GM23248 (cell line): ENCODE data around the gene ELOVL7. TPM values are rescaled to one million over a fixed set of nuclear protein-coding genes. Genes with fewer than 3 reads are reported as not detected.

Experiments
- DNase-seq: peaks from one replicate; pipeline ENCODE4 v3.0.0-alpha.2; 2015
- H2AFZ ChIP-seq: fragments of 200-600 bp; sonication (generic); 2 replicates; pipeline ENCODE4 v1.6.1; 2016; ENCODE audit warnings: antibody characterized with exemption
- H3F3A ChIP-seq: fragments of 200-600 bp; sonication (generic); 2 replicates; pipeline ENCODE4 v1.6.1; 2016; ENCODE audit warnings: mild to moderate bottlenecking, antibody characterized with exemption, mixed run types; ENCODE audit not compliant: insufficient read depth
- H3K27ac ChIP-seq: fragments of 200-600 bp; sonication (generic); 2 replicates; pipeline ENCODE4 v1.5.1; 2016; ENCODE audit warnings: mild to moderate bottlenecking
- H3K27me3 ChIP-seq: fragments of 200-600 bp; sonication (generic); replicated peaks from 2 replicates; pipeline ENCODE4 v1.6.1; 2016; ENCODE audit warnings: mild to moderate bottlenecking; ENCODE audit not compliant: insufficient read depth
- H3K36me3 ChIP-seq: fragments of 200-600 bp; sonication (generic); 2 replicates; pipeline ENCODE4 v1.6.1; 2016; ENCODE audit warnings: low read depth, mild to moderate bottlenecking
- H3K4me1 ChIP-seq: fragments of 200-600 bp; sonication (generic); 2 replicates; pipeline ENCODE4 v1.6.1; 2016; ENCODE audit warnings: mild to moderate bottlenecking; ENCODE audit not compliant: insufficient read depth
- H3K4me2 ChIP-seq: fragments of 200-600 bp; sonication (generic); one replicate; pipeline ENCODE4 v1.6.1; 2016; ENCODE audit warnings: mild to moderate bottlenecking; ENCODE audit not compliant: unreplicated experiment
- H3K4me3 ChIP-seq: fragments of 200-600 bp; sonication (generic); 2 replicates; pipeline ENCODE4 v1.5.1; 2016; ENCODE audit warnings: mild to moderate bottlenecking
- H3K79me2 ChIP-seq: fragments of 200-600 bp; sonication (generic); 2 replicates; pipeline ENCODE4 v1.6.1; 2016; ENCODE audit warnings: mild to moderate bottlenecking; ENCODE audit not compliant: insufficient read depth
- H3K9ac ChIP-seq: fragments of 200-600 bp; sonication (generic); 2 replicates; pipeline ENCODE4 v1.6.1; 2016; ENCODE audit warnings: mild to moderate bottlenecking
- H3K9me2 ChIP-seq: fragments of 200-600 bp; sonication (generic); 2 replicates; pipeline ENCODE4 v1.6.1; 2016; ENCODE audit warnings: mixed run types, mild to moderate bottlenecking, moderate library complexity; ENCODE audit not compliant: insufficient read depth
- H3K9me3 ChIP-seq: fragments of 200-600 bp; sonication (generic); one replicate; pipeline ENCODE4 v1.6.1; 2017; ENCODE audit warnings: low read depth
- H4K20me1 ChIP-seq: fragments of 200-600 bp; sonication (generic); 2 replicates; pipeline ENCODE4 v1.6.0; 2016; ENCODE audit not compliant: insufficient read depth
- EZH2 ChIP-seq: fragments of 200-600 bp; sonication (generic); IDR thresholded peaks from 2 replicates; pipeline ENCODE4 v1.6.1; 2018; ENCODE audit warnings: antibody characterized with exemption, mild to moderate bottlenecking; ENCODE audit not compliant: insufficient read depth, poor library complexity, severe bottlenecking
- EZH2phosphoT487 ChIP-seq: fragments of 200-600 bp; sonication (generic); IDR thresholded peaks from 2 replicates; pipeline ENCODE4 v1.6.1; 2018; ENCODE audit warnings: antibody characterized with exemption, moderate library complexity, mild to moderate bottlenecking, low read depth; ENCODE audit not compliant: insufficient read depth
- WGBS, 2 experiments: methylation state at CpG; one replicate each; pipeline ENCODE4 v1.1.6; 2015 to 2017; ENCODE audit warnings: low lambda C conversion rate in 2 of 2, low coverage in 1 of 2; ENCODE audit errors: missing lambda C conversion rate in 2 of 2; 5-methylcytosine and 5-hydroxymethylcytosine counted together
- in situ Hi-C: fragments of 300-500 bp; cut with MboI; formaldehyde crosslinking; loops from 2 replicates; pipeline ENCODE4 v1.15.0; 2020
- polyA plus RNA-seq: library from polyadenylated mRNA; unstranded; fragments of >200 nt; fragmentation: Nextera tagmentation; extraction: Ambion mirVana; gene quantifications from 2 replicates; pipeline ENCODE4 v1.2.1, GENCODE V29; 2016
- total RNA-seq: library from RNA; depleted of rRNA; stranded (reverse); fragments of >200 nt; shearing (Covaris generic); gene quantifications from 2 replicates; pipeline ENCODE4 v1.2.3, GENCODE V29; 2014

ELOVL7 gene
- total and polyA plus RNA-seq, 2 experiments from 2014 or later: not detected

- DNase-seq: no peak
- Histone ChIP-seq H3K36me3 (no peaks in the 10 kb centered on the region), H3F3A (no peaks in the 10 kb centered on the region), H3K27ac (no peak overlapping the region), H3K4me1 (no peaks in the 10 kb centered on the region), H2AFZ (no peak overlapping the region), H4K20me1 (no peaks in the 10 kb centered on the region), H3K9me3 (no peaks in the 10 kb centered on the region), H3K79me2 (no peaks in the 10 kb centered on the region), H3K4me2 (no peak overlapping the region), H3K4me3 (no peak overlapping the region), H3K27me3 (peaks cover 9% of the 10 kb centered on the region), H3K9me2 (no peaks in the 10 kb centered on the region), H3K9ac (no peak overlapping the region)
- in situ Hi-C loops: no loop called here
- TF ChIP-seq EZH2: no peak
- no peak for TF ChIP-seq EZH2phosphoT487
- 10 to 14% methylated on average over 2 of the region's 2 CpGs for WGBS, 2 experiments
Observed at GRCh38 chr5:60829490-60830266, 14.4 kb downstream of the ELOVL7 start.

- Histone ChIP-seq H3K27ac (no peak overlapping the region), H3K27me3 (peaks cover 9% of the 10 kb centered on the region), H3K4me2 (no peak overlapping the region), H3K36me3 (no peaks in the 10 kb centered on the region), H3K9me2 (no peaks in the 10 kb centered on the region), H3K9me3 (no peaks in the 10 kb centered on the region), H4K20me1 (no peaks in the 10 kb centered on the region), H2AFZ (no peak overlapping the region), H3K9ac (no peak overlapping the region), H3F3A (no peaks in the 10 kb centered on the region), H3K4me3 (no peak overlapping the region), H3K79me2 (no peaks in the 10 kb centered on the region), H3K4me1 (no peaks in the 10 kb centered on the region)
- DNase-seq: no peak
- TF ChIP-seq EZH2phosphoT487: no peak
- no peak for TF ChIP-seq EZH2
- in situ Hi-C loops: no loop called here
- WGBS, 2 experiments: 48 to 64% methylated on average over 1 of the region's 1 CpG
Observed at GRCh38 chr5:60827201-60827600, 16.9 kb downstream of the ELOVL7 start.

DNA sequence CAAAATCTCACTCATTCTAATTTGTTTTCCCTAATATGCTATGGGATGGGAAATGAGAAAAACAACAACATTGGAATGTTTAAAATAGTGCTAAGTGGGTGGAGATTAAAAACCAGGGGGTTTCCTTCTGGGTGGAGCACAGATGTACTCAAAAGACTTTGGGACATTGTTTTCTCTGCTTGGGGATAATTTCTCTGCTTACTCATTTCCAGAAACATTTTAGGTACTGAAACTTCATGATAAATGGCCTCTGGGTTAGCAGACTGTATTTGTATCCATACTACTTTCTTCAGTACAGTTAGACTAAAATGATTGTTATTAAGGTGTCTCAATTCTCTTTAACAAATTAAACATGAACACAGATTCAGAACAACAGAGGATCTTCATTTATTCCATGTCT lies 17.4 kb downstream of the ELOVL7 start:
- Histone ChIP-seq H3K4me3 (no peak overlapping the region), H3K4me2 (no peak overlapping the region), H4K20me1 (no peaks in the 10 kb centered on the region), H3K27ac (no peak overlapping the region), H3K9me2 (no peaks in the 10 kb centered on the region), H3K36me3 (no peaks in the 10 kb centered on the region), H3F3A (no peaks in the 10 kb centered on the region), H2AFZ (no peak overlapping the region), H3K27me3 (peaks cover 4% of the 10 kb centered on the region), H3K4me1 (no peaks in the 10 kb centered on the region), H3K9ac (no peak overlapping the region), H3K9me3 (no peaks in the 10 kb centered on the region), H3K79me2 (no peaks in the 10 kb centered on the region)
- DNase-seq: no peak
- in situ Hi-C loops: no loop called here
- TF ChIP-seq EZH2 (no peak), EZH2phosphoT487 (no peak)

- Histone ChIP-seq H3K27ac (no peak overlapping the region), H4K20me1 (no peaks in the 10 kb centered on the region), H2AFZ (no peak overlapping the region), H3K4me1 (no peaks in the 10 kb centered on the region), H3K9ac (no peak overlapping the region), H3K36me3 (no peaks in the 10 kb centered on the region), H3K79me2 (no peaks in the 10 kb centered on the region), H3K4me3 (no peak overlapping the region), H3K9me2 (no peaks in the 10 kb centered on the region), H3K27me3 (no peaks in the 10 kb centered on the region; the same call in 1 of the 2 replicates), H3K9me3 (no peaks in the 10 kb centered on the region), H3F3A (no peaks in the 10 kb centered on the region), H3K4me2 (no peak overlapping the region)
- DNase-seq: no peak
- no peak for TF ChIP-seq EZH2
- no peak for TF ChIP-seq EZH2phosphoT487
- in situ Hi-C loops: no loop called here
- WGBS, 2 experiments: 31 to 57% methylated on average over 1 of the region's 1 CpG
Observed at GRCh38 chr5:60823574-60823973, 20.5 kb downstream of the ELOVL7 start.

DNA sequence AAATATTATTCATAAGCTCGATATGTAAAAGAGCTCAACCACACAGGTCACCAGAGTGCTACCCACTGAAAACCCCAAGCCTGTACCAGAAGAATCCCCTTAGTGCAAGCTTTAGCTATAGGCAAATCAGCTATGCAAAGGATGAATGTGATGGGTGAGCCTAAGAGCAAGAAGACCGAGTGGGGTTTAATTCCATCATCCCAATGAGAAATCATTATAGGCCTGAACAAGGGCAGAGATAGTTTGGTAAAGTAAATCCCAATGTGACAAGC lies 21.8 kb downstream of the ELOVL7 start:
- no peaks in the 10 kb centered on the region for H3K36me3 ChIP-seq
- no peaks in the 10 kb centered on the region for H3K9me2 ChIP-seq
- no peaks in the 10 kb centered on the region for H3K79me2 ChIP-seq
- H3F3A ChIP-seq: no peaks in the 10 kb centered on the region
- in situ Hi-C loops: no loop called here
- no peak for DNase-seq
- H3K9me3 ChIP-seq: no peaks in the 10 kb centered on the region
- H2AFZ ChIP-seq: no peak overlapping the region
- 40 to 48% methylated on average over 2 of the region's 2 CpGs for WGBS, 2 experiments
- H3K4me2 ChIP-seq: no peak overlapping the region
- no peak overlapping the region for H3K27ac ChIP-seq
- no peak overlapping the region for H3K9ac ChIP-seq
- no peaks in the 10 kb centered on the region for H4K20me1 ChIP-seq
- H3K4me1 ChIP-seq: no peaks in the 10 kb centered on the region
- H3K4me3 ChIP-seq: no peak overlapping the region
- peaks cover under 1% of the 10 kb centered on the region for H3K27me3 ChIP-seq
- TF ChIP-seq EZH2 (no peak), EZH2phosphoT487 (no peak)
